Jurkat, Clone E6-1 (cell line): ENCODE measurements around the gene NRP2.

ENCODE experiments used
- DNase-seq: peaks from one replicate; pipeline ENCODE4 v3.0.0-alpha.2; 2011; ENCODE audit warnings: low read depth, low spot score
- H3K4me3 ChIP-seq: 2 replicates; pipeline ENCODE4 v1.5.1; 2011; ENCODE audit warnings: mild to moderate bottlenecking, low read length, control low read depth, moderate library complexity

NRP2 gene

GRCh38 chr2:205741256-205741978 is 59.1 kb downstream of the NRP2 start:
- H3K4me3 ChIP-seq = no peak overlapping the region
- no peak for DNase-seq

GRCh38 chr2:205743137-205743536 is 60.8 kb downstream of the NRP2 start:
- DNase-seq = no peak
- no peak overlapping the region for H3K4me3 ChIP-seq

GRCh38 chr2:205744074-205744591 is 61.8 kb downstream of the NRP2 start:
- H3K4me3 ChIP-seq = no peak overlapping the region
- no peak for DNase-seq

- no peak overlapping the region for H3K4me3 ChIP-seq
- no peak for DNase-seq
These were observed 63.5 kb downstream of the NRP2 start for GRCh38 chr2:205745661-205746419.

- no peak overlapping the region for H3K4me3 ChIP-seq
- DNase-seq = no peak
These were observed 64.1 kb downstream of the NRP2 start for GRCh38 chr2:205746420-205746785.

GRCh38 chr2:205747829-205748386 is 65.6 kb downstream of the NRP2 start:
- H3K4me3 ChIP-seq = no peak overlapping the region
- DNase-seq = no peak

GRCh38 chr2:205748639-205749038 is 66.3 kb downstream of the NRP2 start:
- H3K4me3 ChIP-seq = no peak overlapping the region
- no peak for DNase-seq

- H3K4me3 ChIP-seq = no peak overlapping the region
- no peak for DNase-seq
These were observed 66.8 kb downstream of the NRP2 start for GRCh38 chr2:205749078-205749477.

- H3K4me3 ChIP-seq = no peak overlapping the region
- no peak for DNase-seq
These were observed 68.5 kb downstream of the NRP2 start for GRCh38 chr2:205750797-205751196.

- no peak for DNase-seq
- H3K4me3 ChIP-seq = no peak overlapping the region
These were observed 69.3 kb downstream of the NRP2 start for GRCh38 chr2:205751569-205752031.

GRCh38 chr2:205752296-205752820 is 70.1 kb downstream of the NRP2 start:
- no peak overlapping the region for H3K4me3 ChIP-seq
- DNase-seq = no peak

GRCh38 chr2:205752924-205753323 is 70.6 kb downstream of the NRP2 start:
- DNase-seq = no peak
- H3K4me3 ChIP-seq = no peak overlapping the region

GRCh38 chr2:205754285-205754923 is 72.1 kb downstream of the NRP2 start:
- no peak for DNase-seq
- no peak overlapping the region for H3K4me3 ChIP-seq

GRCh38 chr2:205754924-205755321 is 72.6 kb downstream of the NRP2 start:
- no peak for DNase-seq
- H3K4me3 ChIP-seq = no peak overlapping the region

GRCh38 chr2:205755923-205756322 is 73.6 kb downstream of the NRP2 start:
- no peak for DNase-seq
- H3K4me3 ChIP-seq = no peak overlapping the region

- no peak overlapping the region for H3K4me3 ChIP-seq
- no peak for DNase-seq
These were observed 75.0 kb downstream of the NRP2 start for GRCh38 chr2:205757271-205757670.

GRCh38 chr2:205758051-205758450 is 75.8 kb downstream of the NRP2 start:
- DNase-seq = no peak
- no peak overlapping the region for H3K4me3 ChIP-seq

GRCh38 chr2:205758500-205758899 is 76.2 kb downstream of the NRP2 start:
- DNase-seq = no peak

GRCh38 chr2:205759257-205759656 is 77.0 kb downstream of the NRP2 start:
- no peak for DNase-seq
- H3K4me3 ChIP-seq = no peak overlapping the region

More at GRCh38 chr2:205758500-205758899, 76.2 kb downstream of the NRP2 start:
- H3K4me3 ChIP-seq = no peak overlapping the region
